ENCODE data around the gene PDS5A. TPM values are rescaled to one million over a fixed set of nuclear protein-coding genes. Genes with fewer than 3 reads are reported as not detected.
"Not testable (repeated sequence)": the region's sequence is repeated elsewhere in the genome, so short reads cannot be mapped to it uniquely, and the experiment has no call there.

Gene PDS5A
- total RNA-seq, 1 donor: 78.4 TPM

GRCh38 chr4:39961311-39961877 lies 16.3 kb downstream of the PDS5A start:
- DNase-seq (ENCODE audit: low read depth): no peak
- H3K4me3 ChIP-seq (ENCODE audit: low read depth, low read length): no peak overlapping the region
- no peak for TF ChIP-seq CTCF (IDR thresholded peaks at IDR 0.05; ENCODE audit: insufficient read depth, low read length)

GRCh38 chr4:39950861-39951481 lies 26.7 kb downstream of the PDS5A start:
- no peak for DNase-seq (ENCODE audit: low read depth)
- no peak overlapping the region for H3K4me3 ChIP-seq (ENCODE audit: low read depth, low read length)
- no peak for TF ChIP-seq CTCF (IDR thresholded peaks at IDR 0.05; ENCODE audit: insufficient read depth, low read length)

- no peak for TF ChIP-seq CTCF (IDR thresholded peaks at IDR 0.05; ENCODE audit: insufficient read depth, low read length)
- no peak for DNase-seq (ENCODE audit: low read depth)
- no peak overlapping the region for H3K4me3 ChIP-seq (ENCODE audit: low read depth, low read length)
Observed at GRCh38 chr4:39947963-39948362, 29.7 kb downstream of the PDS5A start.

GRCh38 chr4:39947417-39947816 lies 30.3 kb downstream of the PDS5A start:
- H3K4me3 ChIP-seq (ENCODE audit: low read depth, low read length): no peak overlapping the region
- no peak for TF ChIP-seq CTCF (IDR thresholded peaks at IDR 0.05; ENCODE audit: insufficient read depth, low read length)
- DNase-seq (ENCODE audit: low read depth): no peak

- DNase-seq (ENCODE audit: low read depth); H3K4me3 ChIP-seq (ENCODE audit: low read depth, low read length): not testable (repeated sequence)
Observed at GRCh38 chr4:39944245-39944644, 33.5 kb downstream of the PDS5A start.

- TF ChIP-seq CTCF (IDR thresholded peaks at IDR 0.05; ENCODE audit: insufficient read depth, low read length): no peak
Observed at GRCh38 chr4:39942507-39942906, 35.2 kb downstream of the PDS5A start.

GRCh38 chr4:39941682-39942217 lies 36.0 kb downstream of the PDS5A start:
- DNase-seq (ENCODE audit: low read depth): no peak
- no peak overlapping the region for H3K4me3 ChIP-seq (ENCODE audit: low read depth, low read length)
- no peak for TF ChIP-seq CTCF (IDR thresholded peaks at IDR 0.05; ENCODE audit: insufficient read depth, low read length)

More at GRCh38 chr4:39942507-39942906, 35.2 kb downstream of the PDS5A start:
- DNase-seq (ENCODE audit: low read depth): no peak
- no peak overlapping the region for H3K4me3 ChIP-seq (ENCODE audit: low read depth, low read length)
